Mesenchymal stem cell (in vitro differentiated cells and primary cell): ENCODE results near the gene PKD2L2.
"Not testable (repeated sequence)": the region's sequence is repeated elsewhere in the genome, so short reads cannot be mapped to it uniquely, and the experiment has no call there.

Experiments used
- DNase-seq: peaks from one replicate; pipeline ENCODE4 v3.0.0-alpha.2; 2013
- H2AFZ ChIP-seq: one replicate; pipeline ENCODE4 v1.6.1; 2013; ENCODE audit warnings: low read depth, mild to moderate bottlenecking, control low read depth, inconsistent platforms, low read length, moderate library complexity
- H2AK5ac ChIP-seq: 2 replicates; pipeline ENCODE4 v1.6.1; 2013; ENCODE audit warnings: low read length, moderate library complexity, mild to moderate bottlenecking, inconsistent platforms; ENCODE audit not compliant: severe bottlenecking
- H2BK120ac ChIP-seq: one replicate; pipeline ENCODE4 v1.6.1; 2013; ENCODE audit warnings: low read depth, mild to moderate bottlenecking, inconsistent platforms, low read length, moderate library complexity
- H2BK12ac ChIP-seq, 2 experiments: one replicate each; pipeline ENCODE4 v1.6.1; 2013; ENCODE audit warnings: inconsistent platforms in 2 of 2, low read length in 2 of 2, mild to moderate bottlenecking in 2 of 2, moderate library complexity in 2 of 2, control low read depth in 1 of 2
- H2BK15ac ChIP-seq: one replicate; pipeline ENCODE4 v1.6.1; 2013; ENCODE audit warnings: mild to moderate bottlenecking, low read depth, inconsistent platforms; ENCODE audit not compliant: poor library complexity, severe bottlenecking
- H2BK5ac ChIP-seq: 2 replicates; pipeline ENCODE4 v1.6.1; 2013; ENCODE audit warnings: low read depth, mild to moderate bottlenecking, low read length, control low read depth, inconsistent platforms; ENCODE audit not compliant: poor library complexity, severe bottlenecking
- H3K14ac ChIP-seq, 2 experiments: one replicate each; pipeline ENCODE4 v1.6.1; 2013; ENCODE audit warnings: inconsistent platforms in 2 of 2, low read length in 2 of 2, control low read depth in 1 of 2, mild to moderate bottlenecking in 1 of 2, moderate library complexity in 1 of 2
- H3K18ac ChIP-seq, 2 experiments: one replicate each; pipeline ENCODE4 v1.6.1; 2013; ENCODE audit warnings: inconsistent platforms in 2 of 2, low read length in 2 of 2, control low read depth in 1 of 2, low read depth in 1 of 2, mild to moderate bottlenecking in 1 of 2
- H3K23ac ChIP-seq, 2 experiments: one replicate each; pipeline ENCODE4 v1.6.1; 2013; ENCODE audit warnings: inconsistent platforms in 2 of 2, low read length in 2 of 2, mild to moderate bottlenecking in 2 of 2, moderate library complexity in 2 of 2, control low read depth in 1 of 2
- H3K27ac ChIP-seq: 2 replicates; pipeline ENCODE4 v1.5.1; 2013; ENCODE audit warnings: mild to moderate bottlenecking, moderate library complexity, low read length, control low read depth, inconsistent platforms; ENCODE audit not compliant: poor library complexity, severe bottlenecking
- H3K27me3 ChIP-seq, 2 experiments: 2 replicates each; pipeline versions ENCODE4 v1.6.1 to v1.7.0; 2013; ENCODE audit warnings: low read length in 2 of 2, mild to moderate bottlenecking in 2 of 2, moderate library complexity in 2 of 2, control low read depth in 1 of 2, inconsistent platforms in 1 of 2; ENCODE audit not compliant: control insufficient read depth in 1 of 2, insufficient read depth in 1 of 2
- H3K36me3 ChIP-seq, 2 experiments: 2 replicates each; pipeline versions ENCODE4 v1.6.1 to v1.7.0; 2013; ENCODE audit warnings: low read length in 2 of 2, control low read depth in 1 of 2, inconsistent platforms in 1 of 2, low read depth in 1 of 2, mild to moderate bottlenecking in 1 of 2; ENCODE audit not compliant: insufficient read depth in 2 of 2, control insufficient read depth in 1 of 2
- H3K4ac ChIP-seq, 2 experiments: one replicate each; pipeline ENCODE4 v1.6.1; 2013; ENCODE audit warnings: inconsistent platforms in 2 of 2, low read length in 2 of 2, mild to moderate bottlenecking in 2 of 2, moderate library complexity in 2 of 2, control low read depth in 1 of 2, low read depth in 1 of 2
- H3K4me1 ChIP-seq: 2 replicates; pipeline ENCODE4 v1.6.1; 2013; ENCODE audit warnings: low read depth, low read length, control low read depth; ENCODE audit not compliant: control insufficient read depth, insufficient read depth
- H3K4me2 ChIP-seq: 2 replicates; pipeline ENCODE4 v1.6.1; 2013; ENCODE audit warnings: low read length, mild to moderate bottlenecking, inconsistent platforms; ENCODE audit not compliant: poor library complexity, severe bottlenecking
- H3K4me3 ChIP-seq, 2 experiments: 2 replicates each; pipeline versions ENCODE4 v1.5.1 to v1.7.0; 2013; ENCODE audit warnings: low read length in 2 of 2, mild to moderate bottlenecking in 2 of 2, control low read depth in 1 of 2, low read depth in 1 of 2; ENCODE audit not compliant: insufficient read depth in 1 of 2
- H3K79me1 ChIP-seq: replicated peaks from 2 replicates; pipeline ENCODE4 v1.6.1; 2013; ENCODE audit warnings: mild to moderate bottlenecking, control low read depth, low read length, inconsistent platforms; ENCODE audit not compliant: poor library complexity, severe bottlenecking
- H3K9ac ChIP-seq: 2 replicates; pipeline ENCODE4 v1.7.0; 2013; ENCODE audit warnings: mild to moderate bottlenecking, low read length, moderate library complexity
- H3K9me3 ChIP-seq: 2 replicates; pipeline ENCODE4 v1.7.0; 2013; ENCODE audit warnings: mild to moderate bottlenecking, low read length; ENCODE audit not compliant: control insufficient read depth
- H4K8ac ChIP-seq: one replicate; pipeline ENCODE4 v1.6.1; 2013; ENCODE audit warnings: inconsistent platforms, mild to moderate bottlenecking, low read length, moderate library complexity
- H4K91ac ChIP-seq: one replicate; pipeline ENCODE4 v1.6.1; 2013; ENCODE audit warnings: mild to moderate bottlenecking, low read length, inconsistent platforms
- WGBS: methylation state at CpG from one replicate; pipeline ENCODE4 v1.1.7; 2013; ENCODE audit warnings: mixed read lengths; 5-methylcytosine and 5-hydroxymethylcytosine counted together

The PKD2L2 gene

GRCh38 chr5:137937994-137938750 lies 48.9 kb downstream of the PKD2L2 start:
- no peak overlapping the region for H3K14ac ChIP-seq
- H2AK5ac ChIP-seq = no peak overlapping the region
- no peak overlapping the region for H3K23ac ChIP-seq
- DNase-seq = no peak
- no peak overlapping the region for H4K8ac ChIP-seq
- H3K79me1 ChIP-seq = peaks cover 10% of the 10 kb centered on the region
- H3K4ac ChIP-seq = no peak overlapping the region
- H2BK120ac ChIP-seq = no peak overlapping the region
- H3K9ac ChIP-seq = no peak overlapping the region
- H3K4me1 ChIP-seq = no peaks in the 10 kb centered on the region
- H2BK5ac ChIP-seq = no peak overlapping the region
- H2BK15ac ChIP-seq = no peak overlapping the region
- no peak overlapping the region for H2BK12ac ChIP-seq
- H3K36me3 ChIP-seq = peaks cover 15 to 73% of the 10 kb centered on the region in 2 experiments
- no peaks in the 10 kb centered on the region for H3K27me3 ChIP-seq
- H3K4me2 ChIP-seq = no peak overlapping the region
- no peak overlapping the region for H3K18ac ChIP-seq
- no CpG with 5 or more reads among the region's 1 CpG for WGBS
- H3K27ac ChIP-seq = no peak overlapping the region
- no peak overlapping the region for H3K4me3 ChIP-seq
- no peak overlapping the region for H2AFZ ChIP-seq
- no peaks in the 10 kb centered on the region for H3K9me3 ChIP-seq
- H4K91ac ChIP-seq = no peak overlapping the region

GRCh38 chr5:137938751-137939143 lies 49.5 kb downstream of the PKD2L2 start:
- H2BK120ac ChIP-seq = no peak overlapping the region
- WGBS = no CpG with 5 or more reads among the region's 1 CpG
- H3K36me3 ChIP-seq = peaks cover 15 to 75% of the 10 kb centered on the region in 2 experiments
- H2BK5ac ChIP-seq = no peak overlapping the region
- H3K23ac ChIP-seq = no peak overlapping the region
- H3K14ac ChIP-seq = no peak overlapping the region
- DNase-seq = no peak
- H3K27ac ChIP-seq = no peak overlapping the region
- peaks cover 11% of the 10 kb centered on the region for H3K79me1 ChIP-seq
- H3K4me1 ChIP-seq = no peaks in the 10 kb centered on the region
- no peak overlapping the region for H3K18ac ChIP-seq
- H3K4me2 ChIP-seq = no peak overlapping the region
- no peaks in the 10 kb centered on the region for H3K9me3 ChIP-seq
- H2AK5ac ChIP-seq = no peak overlapping the region
- no peak overlapping the region for H2AFZ ChIP-seq
- H2BK15ac ChIP-seq = no peak overlapping the region
- H4K8ac ChIP-seq = no peak overlapping the region
- no peak overlapping the region for H3K4ac ChIP-seq
- H3K9ac ChIP-seq = no peak overlapping the region
- no peak overlapping the region for H3K4me3 ChIP-seq
- no peaks in the 10 kb centered on the region for H3K27me3 ChIP-seq
- H2BK12ac ChIP-seq = no peak overlapping the region
- no peak overlapping the region for H4K91ac ChIP-seq

DNA sequence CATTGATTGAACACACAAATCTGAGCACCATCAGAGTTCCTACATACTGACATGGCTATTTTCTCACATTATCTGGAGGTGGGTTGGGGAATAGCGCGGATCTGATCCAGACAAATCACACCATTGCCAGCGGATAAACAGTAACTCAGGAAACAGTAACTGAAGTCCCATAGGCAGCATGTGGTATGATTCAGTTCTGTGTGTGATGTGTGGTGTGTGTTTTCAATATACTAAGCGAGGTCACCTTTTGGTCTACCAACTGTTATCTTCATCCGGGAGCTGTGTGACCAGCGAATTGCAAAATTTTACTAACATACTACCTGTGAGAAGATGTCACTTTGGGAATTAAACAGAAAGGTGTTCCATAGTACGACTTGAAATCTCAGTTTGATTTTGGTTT lies 50.1 kb downstream of the PKD2L2 start:
- Histone ChIP-seq H4K8ac (no peak overlapping the region), H3K4me2 (no peak overlapping the region), H4K91ac (no peak overlapping the region), H3K4ac (no peak overlapping the region), H2BK12ac (no peak overlapping the region), H3K27ac (no peak overlapping the region), H3K27me3 (no peaks in the 10 kb centered on the region), H3K9me3 (no peaks in the 10 kb centered on the region), H3K79me1 (peaks cover 11% of the 10 kb centered on the region), H3K4me3 (no peak overlapping the region), H2BK120ac (no peak overlapping the region), H3K18ac (no peak overlapping the region), H2BK5ac (no peak overlapping the region), H3K9ac (no peak overlapping the region), H3K23ac (no peak overlapping the region), H3K36me3 (peaks cover 16 to 80% of the 10 kb centered on the region in 2 experiments), H3K4me1 (no peaks in the 10 kb centered on the region), H2BK15ac (no peak overlapping the region), H3K14ac (no peak overlapping the region), H2AFZ (no peak overlapping the region), H2AK5ac (no peak overlapping the region)
- 80% methylated on average over 7 of the region's 7 CpGs for WGBS
- no peak for DNase-seq

DNA sequence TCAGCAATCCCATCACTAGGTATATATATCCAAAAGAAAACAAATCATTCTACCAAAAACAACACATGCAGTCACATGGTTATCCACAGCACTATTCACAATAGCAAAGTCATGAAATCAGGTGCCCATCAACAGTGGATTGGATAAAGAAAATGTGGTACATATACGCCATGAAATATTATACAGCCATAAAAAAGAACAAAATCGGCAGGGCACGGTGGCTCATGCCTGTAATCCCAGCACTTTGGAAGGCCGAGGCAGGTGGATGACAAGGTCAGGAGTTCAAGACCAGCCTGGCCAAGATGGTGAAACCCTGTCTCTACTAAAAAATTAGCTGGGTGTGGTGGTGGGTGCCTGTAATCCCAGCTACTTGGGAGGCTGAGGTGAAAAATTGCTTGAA lies 55.0 kb downstream of the PKD2L2 start:
- not testable (repeated sequence) for H3K23ac ChIP-seq, H3K4ac ChIP-seq, H2BK5ac ChIP-seq, H3K4me2 ChIP-seq, H4K91ac ChIP-seq, H2AFZ ChIP-seq, H3K27me3 ChIP-seq, H3K79me1 ChIP-seq, H3K4me1 ChIP-seq, H2BK15ac ChIP-seq, H3K9me3 ChIP-seq, H3K9ac ChIP-seq, H2BK120ac ChIP-seq, H3K4me3 ChIP-seq, H3K14ac ChIP-seq, DNase-seq, H2BK12ac ChIP-seq, H2AK5ac ChIP-seq, H4K8ac ChIP-seq, H3K27ac ChIP-seq, H3K18ac ChIP-seq
- WGBS = over 99% methylated on average over 4 of the region's 4 CpGs
- H3K36me3 ChIP-seq = peaks cover 17 to 96% of the 10 kb centered on the region in 2 experiments
